Measurements from ENCODE around the gene CYP27C1.

The CYP27C1 gene

GRCh38 chr2:127193164-127193966, 26.7 kb downstream of the CYP27C1 start:
- peaks cover 11% of the 10 kb centered on the region for H3K9me3 ChIP-seq (ENCODE audit: control insufficient read depth, low read length)
- no peak overlapping the region for H3K4me3 ChIP-seq (ENCODE audit: extremely low read depth, insufficient read depth, low read length, poor library complexity, severe bottlenecking)
- no peak overlapping the region for H3K27ac ChIP-seq (ENCODE audit: low read depth, low read length, severe bottlenecking)
- 82 to 86% methylated on average over 18 of the region's 26 CpGs for WGBS, 2 experiments (ENCODE audit: insufficient coverage in 2 of 2)
- peaks cover 7% of the 10 kb centered on the region for H3K4me1 ChIP-seq (ENCODE audit: control insufficient read depth, insufficient read depth, low read length, poor library complexity, severe bottlenecking)
- H3K36me3 ChIP-seq (ENCODE audit: control insufficient read depth, insufficient read depth, low read length) = peaks cover 67% of the 10 kb centered on the region

- H3K4me3 ChIP-seq (ENCODE audit: extremely low read depth, insufficient read depth, low read length, poor library complexity, severe bottlenecking) = no peak overlapping the region
- H3K4me1 ChIP-seq (ENCODE audit: control insufficient read depth, insufficient read depth, low read length, poor library complexity, severe bottlenecking) = peaks cover 7% of the 10 kb centered on the region
- H3K36me3 ChIP-seq (ENCODE audit: control insufficient read depth, insufficient read depth, low read length) = peaks cover 60% of the 10 kb centered on the region
- WGBS, 2 experiments (ENCODE audit: insufficient coverage in 2 of 2) = 90 to 91% methylated on average over 9 to 10 of the region's 13 CpGs
- H3K27ac ChIP-seq (ENCODE audit: low read depth, low read length, severe bottlenecking) = no peak overlapping the region
- peaks cover 7% of the 10 kb centered on the region for H3K9me3 ChIP-seq (ENCODE audit: control insufficient read depth, low read length)
Measured at GRCh38 chr2:127191331-127192219, 28.5 kb downstream of the CYP27C1 start.

GRCh38 chr2:127188797-127189196, 31.3 kb downstream of the CYP27C1 start:
- no peak overlapping the region for H3K4me3 ChIP-seq (ENCODE audit: extremely low read depth, insufficient read depth, low read length, poor library complexity, severe bottlenecking)
- peaks cover 60% of the 10 kb centered on the region for H3K36me3 ChIP-seq (ENCODE audit: control insufficient read depth, insufficient read depth, low read length)
- H3K27ac ChIP-seq (ENCODE audit: low read depth, low read length, severe bottlenecking) = no peak overlapping the region
- H3K9me3 ChIP-seq (ENCODE audit: control insufficient read depth, low read length) = peaks cover 6% of the 10 kb centered on the region
- WGBS, 2 experiments (ENCODE audit: insufficient coverage in 2 of 2) = 87 to 97% methylated on average over 4 to 5 of the region's 8 CpGs
- peaks cover 2% of the 10 kb centered on the region for H3K4me1 ChIP-seq (ENCODE audit: control insufficient read depth, insufficient read depth, low read length, poor library complexity, severe bottlenecking)

GRCh38 chr2:127187831-127188230, 32.3 kb downstream of the CYP27C1 start:
- 59 to 81% methylated on average over 5 to 8 of the region's 10 CpGs for WGBS, 2 experiments (ENCODE audit: insufficient coverage in 2 of 2)
- H3K36me3 ChIP-seq (ENCODE audit: control insufficient read depth, insufficient read depth, low read length) = peaks cover 51% of the 10 kb centered on the region
- H3K27ac ChIP-seq (ENCODE audit: low read depth, low read length, severe bottlenecking) = no peak overlapping the region
- H3K4me3 ChIP-seq (ENCODE audit: extremely low read depth, insufficient read depth, low read length, poor library complexity, severe bottlenecking) = no peak overlapping the region
- H3K4me1 ChIP-seq (ENCODE audit: control insufficient read depth, insufficient read depth, low read length, poor library complexity, severe bottlenecking) = no peaks in the 10 kb centered on the region
- H3K9me3 ChIP-seq (ENCODE audit: control insufficient read depth, low read length) = peaks cover 6% of the 10 kb centered on the region

- no peaks in the 10 kb centered on the region for H3K4me1 ChIP-seq (ENCODE audit: control insufficient read depth, insufficient read depth, low read length, poor library complexity, severe bottlenecking)
- H3K36me3 ChIP-seq (ENCODE audit: control insufficient read depth, insufficient read depth, low read length) = peaks cover 45% of the 10 kb centered on the region
- WGBS, 2 experiments (ENCODE audit: insufficient coverage in 2 of 2) = 67 to 70% methylated on average over 17 of the region's 17 CpGs
- no peak overlapping the region for H3K27ac ChIP-seq (ENCODE audit: low read depth, low read length, severe bottlenecking)
- H3K9me3 ChIP-seq (ENCODE audit: control insufficient read depth, low read length) = peaks cover 6% of the 10 kb centered on the region
- no peak overlapping the region for H3K4me3 ChIP-seq (ENCODE audit: extremely low read depth, insufficient read depth, low read length, poor library complexity, severe bottlenecking)
Measured at GRCh38 chr2:127187081-127187775, 32.9 kb downstream of the CYP27C1 start.

GRCh38 chr2:127185705-127186104, 34.4 kb downstream of the CYP27C1 start:
- WGBS, 2 experiments (ENCODE audit: insufficient coverage in 2 of 2) = 100% methylated on average over 1 of the region's 4 CpGs
- no peaks in the 10 kb centered on the region for H3K4me1 ChIP-seq (ENCODE audit: control insufficient read depth, insufficient read depth, low read length, poor library complexity, severe bottlenecking)
- H3K4me3 ChIP-seq (ENCODE audit: extremely low read depth, insufficient read depth, low read length, poor library complexity, severe bottlenecking) = no peak overlapping the region
- peaks cover 31% of the 10 kb centered on the region for H3K36me3 ChIP-seq (ENCODE audit: control insufficient read depth, insufficient read depth, low read length)
- H3K9me3 ChIP-seq (ENCODE audit: control insufficient read depth, low read length) = peaks cover 6% of the 10 kb centered on the region
- H3K27ac ChIP-seq (ENCODE audit: low read depth, low read length, severe bottlenecking) = no peak overlapping the region

GRCh38 chr2:127185093-127185492, 35.0 kb downstream of the CYP27C1 start:
- WGBS, 2 experiments (ENCODE audit: insufficient coverage in 2 of 2) = 96 to 99% methylated on average over 8 to 9 of the region's 9 CpGs
- Histone ChIP-seq H3K4me3 (ENCODE audit: extremely low read depth, insufficient read depth, low read length, poor library complexity, severe bottlenecking) (no peak overlapping the region), H3K9me3 (ENCODE audit: control insufficient read depth, low read length) (peaks cover 7% of the 10 kb centered on the region), H3K27ac (ENCODE audit: low read depth, low read length, severe bottlenecking) (no peak overlapping the region), H3K4me1 (ENCODE audit: control insufficient read depth, insufficient read depth, low read length, poor library complexity, severe bottlenecking) (no peaks in the 10 kb centered on the region), H3K36me3 (ENCODE audit: control insufficient read depth, insufficient read depth, low read length) (peaks cover 27% of the 10 kb centered on the region)

GRCh38 chr2:127183771-127184170, 36.3 kb downstream of the CYP27C1 start:
- Histone ChIP-seq H3K4me3 (ENCODE audit: extremely low read depth, insufficient read depth, low read length, poor library complexity, severe bottlenecking) (no peak overlapping the region), H3K9me3 (ENCODE audit: control insufficient read depth, low read length) (peaks cover 12% of the 10 kb centered on the region), H3K27ac (ENCODE audit: low read depth, low read length, severe bottlenecking) (no peak overlapping the region), H3K4me1 (ENCODE audit: control insufficient read depth, insufficient read depth, low read length, poor library complexity, severe bottlenecking) (no peaks in the 10 kb centered on the region), H3K36me3 (ENCODE audit: control insufficient read depth, insufficient read depth, low read length) (peaks cover 20% of the 10 kb centered on the region)
- 88 to 100% methylated on average over 2 of the region's 3 CpGs for WGBS, 2 experiments (ENCODE audit: insufficient coverage in 2 of 2)

GRCh38 chr2:127182626-127183458, 37.3 kb downstream of the CYP27C1 start:
- no peaks in the 10 kb centered on the region for H3K4me1 ChIP-seq (ENCODE audit: control insufficient read depth, insufficient read depth, low read length, poor library complexity, severe bottlenecking)
- no peak overlapping the region for H3K4me3 ChIP-seq (ENCODE audit: extremely low read depth, insufficient read depth, low read length, poor library complexity, severe bottlenecking)
- H3K9me3 ChIP-seq (ENCODE audit: control insufficient read depth, low read length) = peaks cover 12% of the 10 kb centered on the region
- H3K27ac ChIP-seq (ENCODE audit: low read depth, low read length, severe bottlenecking) = no peak overlapping the region
- H3K36me3 ChIP-seq (ENCODE audit: control insufficient read depth, insufficient read depth, low read length) = peaks cover 16% of the 10 kb centered on the region
- WGBS, 2 experiments (ENCODE audit: insufficient coverage in 2 of 2) = 91 to 92% methylated on average over 10 of the region's 10 CpGs

- H3K4me1 ChIP-seq (ENCODE audit: control insufficient read depth, insufficient read depth, low read length, poor library complexity, severe bottlenecking) = no peaks in the 10 kb centered on the region
- peaks cover 12% of the 10 kb centered on the region for H3K9me3 ChIP-seq (ENCODE audit: control insufficient read depth, low read length)
- WGBS, 2 experiments (ENCODE audit: insufficient coverage in 2 of 2) = 100% methylated on average over 3 of the region's 4 CpGs
- H3K36me3 ChIP-seq (ENCODE audit: control insufficient read depth, insufficient read depth, low read length) = peaks cover 10% of the 10 kb centered on the region
- no peak overlapping the region for H3K4me3 ChIP-seq (ENCODE audit: extremely low read depth, insufficient read depth, low read length, poor library complexity, severe bottlenecking)
- H3K27ac ChIP-seq (ENCODE audit: low read depth, low read length, severe bottlenecking) = no peak overlapping the region
Measured at GRCh38 chr2:127181851-127182250, 38.2 kb downstream of the CYP27C1 start.

Data from mesodermal cell (in vitro differentiated cells).